T-cell (primary cell): ENCODE measurements around the gene MORN1. TPM values are rescaled to one million over a fixed set of nuclear protein-coding genes. Genes with fewer than 3 reads are reported as not detected.

Experiments used
- ATAC-seq, 4 experiments: fragments of 200-7000 bp in 3 of 4; fragments of 150-1000 bp in 1 of 4; cut with Tn5 transposase; replicated peaks in 1 of 4; 1 replicate in 3 of 4; 2 replicates in 1 of 4; pipeline ENCODE4 v1.10.0; 2021; ENCODE audit warnings: moderate library complexity in 3 of 4, mild to moderate bottlenecking in 2 of 4, moderate number of reproducible peaks in 1 of 4
- CTCF ChIA-PET, 2 donors: fragments of 300-600 bp; sonication (Branson Sonifier 250); formaldehyde crosslinking; loops; one replicate each; lab custom pipeline; 2022; ENCODE audit warnings: antibody characterized with exemption in 2 of 2; lab: Charles Lee
- POLR2A ChIA-PET, 2 donors: fragments of 300-600 bp; sonication (Branson Sonifier 250); formaldehyde crosslinking; loops; one replicate each; lab custom pipeline; 2022; ENCODE audit warnings: antibody characterized with exemption in 2 of 2; lab: Charles Lee
- DNase-seq, 35 experiments: peaks; one replicate each; pipeline versions ENCODE4 v3.0.0 to v3.0.0-alpha.2; 2013 to 2023
- H3K27ac ChIP-seq: one replicate; pipeline ENCODE4 v1.5.1; 2013; ENCODE audit warnings: low read length
- H3K27me3 ChIP-seq, 2 experiments: replicated peaks in 1 of 2; 1 replicate in 1 of 2; 2 replicates in 1 of 2; pipeline versions ENCODE4 v1.6.1 to v1.7.0; 2013; ENCODE audit warnings: low read length in 1 of 2, mixed read lengths in 1 of 2; ENCODE audit not compliant: control insufficient read depth in 2 of 2, insufficient read depth in 2 of 2; ENCODE audit errors: extremely low read depth in 1 of 2
- H3K36me3 ChIP-seq, 2 donors: 1 replicate in 1 of 2; 2 replicates in 1 of 2; pipeline versions ENCODE4 v1.6.1 to v1.7.0; 2013; ENCODE audit warnings: low read length in 1 of 2; ENCODE audit not compliant: control insufficient read depth in 2 of 2, insufficient read depth in 1 of 2; ENCODE audit errors: extremely low read depth in 1 of 2
- H3K4me1 ChIP-seq, 2 experiments: 1 replicate in 1 of 2; 2 replicates in 1 of 2; pipeline versions ENCODE4 v1.6.1 to v1.7.0; 2013; ENCODE audit warnings: low read length in 2 of 2, mixed read lengths in 1 of 2; ENCODE audit not compliant: insufficient read depth in 2 of 2, control insufficient read depth in 1 of 2; ENCODE audit errors: extremely low read depth in 1 of 2
- H3K4me3 ChIP-seq, 2 donors: 1 replicate in 1 of 2; 2 replicates in 1 of 2; pipeline versions ENCODE4 v1.5.1 to v1.7.0; 2013; ENCODE audit warnings: mild to moderate bottlenecking in 2 of 2, low read length in 1 of 2, moderate library complexity in 1 of 2; ENCODE audit not compliant: control insufficient read depth in 1 of 2; ENCODE audit errors: extremely low read depth in 1 of 2
- H3K9me3 ChIP-seq: 2 replicates; pipeline ENCODE4 v1.7.0; 2013
- H3K27ac Mint-ChIP-seq, 2 donors: one replicate each; pipeline ENCODE4 v1.8.0; 2020 to 2021; ENCODE audit warnings: mild to moderate bottlenecking in 2 of 2, mixed read lengths in 2 of 2
- H3K27me3 Mint-ChIP-seq, 2 donors: one replicate each; pipeline ENCODE4 v1.8.0; 2021 to 2022; ENCODE audit warnings: mixed read lengths in 2 of 2
- H3K36me3 Mint-ChIP-seq: one replicate; pipeline ENCODE4 v1.8.0; 2021; ENCODE audit warnings: mixed read lengths
- H3K4me1 Mint-ChIP-seq, 3 donors: one replicate each; pipeline ENCODE4 v1.8.0; 2020 to 2022; ENCODE audit warnings: mixed read lengths in 3 of 3, mild to moderate bottlenecking in 1 of 3
- H3K4me3 Mint-ChIP-seq, 3 donors: one replicate each; pipeline ENCODE4 v1.8.0; 2020 to 2022; ENCODE audit warnings: mild to moderate bottlenecking in 3 of 3, mixed read lengths in 3 of 3, moderate library complexity in 3 of 3
- H3K9me3 Mint-ChIP-seq, 3 donors: one replicate each; pipeline ENCODE4 v1.8.0; 2020 to 2022; ENCODE audit warnings: mixed read lengths in 3 of 3
- WGBS: methylation state at CpG from one replicate; pipeline ENCODE4 v1.1.5; 2013; ENCODE audit warnings: missing lambda C conversion rate; ENCODE audit not compliant: insufficient coverage; 5-methylcytosine and 5-hydroxymethylcytosine counted together
- total RNA-seq, 35 experiments: library from RNA in 6 of 35; stranded (reverse) in 6 of 35; fragments of 120-200 nt in 1 of 35; gene quantifications; one replicate each; pipeline versions ENCODE4 v1.2.1 to v1.2.4 and lab custom pipeline; 2013 to 2026

The MORN1 gene
- total RNA-seq, 5 donors from 2014 or later (not counting 1 experiment from before 2014, with no cell fraction given): 8.2 to 17.5 (median 13.2) TPM

DNA sequence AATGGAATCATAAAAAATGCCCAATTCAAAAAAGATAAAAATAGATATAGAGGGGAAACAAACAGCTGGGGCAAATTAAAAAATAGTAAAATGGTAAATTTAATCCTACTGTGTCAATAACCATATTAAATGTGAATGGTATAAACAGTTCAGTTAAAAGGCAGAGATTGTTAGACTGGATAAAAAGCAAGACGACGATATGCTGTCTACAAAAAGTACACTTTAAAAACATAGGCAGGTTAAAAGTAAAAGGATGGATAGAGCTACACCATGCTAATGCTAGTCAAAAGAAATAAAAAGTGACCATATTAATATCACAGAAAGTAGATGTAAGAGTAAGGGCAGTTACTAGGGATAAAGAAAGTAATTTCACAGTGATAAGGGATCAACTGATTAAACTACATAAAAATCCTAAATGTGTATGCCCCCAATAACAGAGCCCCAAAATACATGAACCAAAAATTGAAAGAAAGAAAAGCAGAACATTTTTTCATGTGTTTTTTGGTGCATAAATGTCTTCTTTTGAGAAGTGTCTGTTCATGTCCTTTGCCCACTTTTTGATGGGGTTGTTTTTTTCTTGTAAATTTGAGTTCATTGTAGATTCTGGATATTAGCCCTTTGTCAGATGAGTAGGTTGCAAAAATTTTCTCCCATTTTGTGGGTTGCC, 27.4 kb downstream of the MORN1 start:
- H3K27me3 ChIP-seq: no peaks in the 10 kb centered on the region
- Mint-ChIP-seq H3K4me3 (no peak overlapping the region), H3K9me3 (peaks cover 4 to 11% (median 5%) of the 10 kb centered on the region in 3 donors), H3K27me3 (no peaks in the 10 kb centered on the region), H3K36me3 (peaks cover 4% of the 10 kb centered on the region), H3K4me1 (no peaks in the 10 kb centered on the region), H3K27ac (no peak overlapping the region)
- no peak overlapping the region for H3K4me3 ChIP-seq
- ChIA-PET POLR2A (no interaction called here), CTCF (no interaction called here)
- no peaks in the 10 kb centered on the region for H3K4me1 ChIP-seq
- DNase-seq: no peak
- H3K27ac ChIP-seq: no peak overlapping the region
- WGBS: no CpG with 5 or more reads among the region's 2 CpGs
- ATAC-seq: no peak
- H3K36me3 ChIP-seq: no peaks in the 10 kb centered on the region
- no peaks in the 10 kb centered on the region for H3K9me3 ChIP-seq

DNA sequence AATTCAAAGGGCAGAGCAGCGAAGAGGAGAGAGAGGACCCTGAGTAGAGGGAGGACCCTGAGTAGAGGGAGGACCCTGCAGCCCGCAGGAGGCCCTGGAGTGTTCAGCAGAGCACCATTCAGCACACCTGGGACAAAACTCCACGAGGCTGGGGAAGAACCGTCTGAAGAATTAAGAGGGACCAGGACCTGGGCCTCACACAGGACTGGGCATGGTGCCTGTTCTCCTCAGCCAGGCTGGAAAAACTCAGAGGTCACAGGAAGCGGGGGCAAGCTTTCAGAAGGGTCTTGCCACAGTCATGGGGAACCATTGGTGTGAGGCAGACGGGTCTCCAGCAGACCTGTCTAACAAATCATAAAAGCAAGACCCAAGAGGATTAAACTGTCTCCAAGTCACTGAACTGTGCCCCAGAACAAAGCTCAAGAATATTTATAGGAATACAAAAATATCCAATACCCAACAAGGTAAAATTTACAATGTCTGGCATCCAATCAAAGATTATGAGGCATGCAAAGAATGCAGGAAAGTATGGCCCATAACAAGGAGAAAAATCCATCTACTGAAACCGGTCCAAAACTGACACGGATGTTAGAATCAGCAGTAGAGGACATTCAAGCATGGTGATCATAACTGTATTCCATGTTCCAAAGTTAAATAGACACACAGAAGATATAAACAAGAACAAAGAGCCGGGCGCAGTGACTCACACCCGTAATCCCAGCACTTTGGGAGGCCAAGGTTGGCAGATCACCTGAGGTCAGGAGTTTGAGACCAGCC, 30.6 kb downstream of the MORN1 start:
- peaks cover 4 to 11% (median 5%) of the 10 kb centered on the region in 3 donors for H3K9me3 Mint-ChIP-seq
- H3K27me3 Mint-ChIP-seq: no peaks in the 10 kb centered on the region
- H3K4me3 Mint-ChIP-seq: no peak overlapping the region
- 76% methylated on average over 7 of the region's 11 CpGs for WGBS
- H3K27ac Mint-ChIP-seq: no peak overlapping the region
- H3K27ac ChIP-seq: no peak overlapping the region
- H3K4me1 Mint-ChIP-seq: no peaks in the 10 kb centered on the region
- DNase-seq (no peak), ATAC-seq (no peak)
- H3K4me1 ChIP-seq: no peaks in the 10 kb centered on the region
- ChIA-PET POLR2A (no interaction called here), CTCF (no interaction called here)
- H3K4me3 ChIP-seq: no peak overlapping the region
- H3K36me3 Mint-ChIP-seq: peaks cover 4% of the 10 kb centered on the region
- no peaks in the 10 kb centered on the region for H3K27me3 ChIP-seq
- no peaks in the 10 kb centered on the region for H3K9me3 ChIP-seq
- H3K36me3 ChIP-seq: no peaks in the 10 kb centered on the region

DNA sequence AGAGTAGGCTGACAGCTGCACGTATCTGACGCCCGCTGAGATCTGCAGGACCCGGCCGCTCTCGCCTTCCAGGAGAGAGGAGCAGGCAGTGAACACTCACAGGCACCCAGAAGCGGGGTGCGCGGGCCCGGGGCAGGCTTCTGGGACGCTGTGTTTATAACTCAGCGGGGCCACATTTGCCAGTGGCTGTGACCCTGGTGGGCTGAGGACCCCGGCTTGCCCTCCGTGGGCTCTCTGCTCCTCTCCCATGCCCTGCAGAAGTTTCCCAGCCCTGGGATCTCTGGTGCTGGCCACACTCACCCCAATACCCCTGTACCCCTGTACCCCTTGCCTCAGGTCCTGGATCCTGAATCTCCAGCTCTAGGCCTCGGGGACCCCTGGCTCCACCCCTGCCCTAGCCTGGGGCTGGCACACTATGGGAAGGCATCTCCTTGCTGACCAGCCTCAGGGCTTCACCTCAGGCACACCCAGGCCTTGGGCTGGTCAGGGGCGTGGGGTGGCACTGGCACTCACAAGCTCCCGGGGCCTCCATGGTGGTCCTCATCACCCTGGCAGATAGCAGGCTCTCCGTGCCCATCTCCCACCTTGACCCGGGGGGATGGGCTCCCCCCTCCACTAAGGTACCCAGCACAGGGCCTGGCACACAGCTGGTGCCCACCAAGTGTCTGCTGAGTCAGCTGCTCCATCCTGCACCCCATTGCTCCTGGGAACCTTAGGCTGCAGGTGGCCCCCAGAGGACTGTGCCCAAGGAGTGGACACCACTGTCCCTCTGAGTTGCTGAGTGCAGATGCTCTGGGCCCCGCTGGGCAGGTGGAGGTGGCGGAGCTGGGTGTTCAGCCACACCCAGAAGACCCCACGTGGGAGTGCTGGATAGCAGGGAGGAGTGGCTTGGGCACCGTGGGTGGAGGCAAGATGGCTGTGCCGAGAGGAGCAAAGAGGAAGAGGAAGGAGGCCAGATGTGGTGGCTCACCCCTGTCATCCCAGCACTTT, 32.4 kb downstream of the MORN1 start:
- Histone ChIP-seq H3K9me3 (no peaks in the 10 kb centered on the region), H3K36me3 (no peaks in the 10 kb centered on the region), H3K27me3 (no peaks in the 10 kb centered on the region), H3K27ac (no peak overlapping the region), H3K4me3 (no peak overlapping the region), H3K4me1 (no peaks in the 10 kb centered on the region)
- WGBS: 83% methylated on average over 20 of the region's 24 CpGs
- Mint-ChIP-seq H3K27me3 (no peaks in the 10 kb centered on the region), H3K9me3 (peaks cover 2 to 9% (median 3%) of the 10 kb centered on the region in 3 donors), H3K27ac (no peak overlapping the region), H3K4me1 (no peaks in the 10 kb centered on the region), H3K4me3 (no peak overlapping the region), H3K36me3 (peaks cover 3% of the 10 kb centered on the region)
- POLR2A ChIA-PET: no interaction called here
- CTCF ChIA-PET: no interaction called here
- no peak for ATAC-seq
- no peak for DNase-seq

DNA sequence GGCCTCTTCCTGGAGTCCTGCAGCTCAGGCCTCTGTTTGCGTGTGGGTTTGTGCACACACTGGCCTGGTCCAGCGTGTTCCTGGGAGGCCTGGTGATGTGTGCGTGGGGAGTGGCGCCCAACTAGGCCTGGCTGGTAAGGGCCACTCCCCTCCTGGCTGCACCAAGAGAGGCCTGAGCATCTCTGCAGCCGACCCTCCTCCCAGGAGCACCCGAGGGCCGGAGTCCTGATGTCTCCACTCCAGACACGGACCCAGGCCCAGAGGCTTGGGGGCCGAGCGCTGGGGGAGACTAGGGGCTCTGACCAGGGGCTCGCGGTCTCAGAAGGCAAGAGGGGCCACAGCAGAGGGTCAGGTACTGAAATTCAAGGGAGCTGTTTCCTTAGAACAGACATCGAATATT, 33.3 kb downstream of the MORN1 start:
- Histone ChIP-seq H3K27ac (no peak overlapping the region), H3K27me3 (peaks cover 0 to 3% of the 10 kb centered on the region in 2 experiments), H3K4me1 (no peaks in the 10 kb centered on the region), H3K4me3 (no peak overlapping the region), H3K36me3 (no peaks in the 10 kb centered on the region), H3K9me3 (no peaks in the 10 kb centered on the region)
- no peaks in the 10 kb centered on the region for H3K27me3 Mint-ChIP-seq
- DNase-seq (no peak), ATAC-seq (no peak)
- H3K36me3 Mint-ChIP-seq: no peaks in the 10 kb centered on the region
- 88% methylated on average over 11 of the region's 13 CpGs for WGBS
- peaks cover 0 to under 1% (median 0%) of the 10 kb centered on the region in 3 donors for H3K9me3 Mint-ChIP-seq
- H3K4me1 Mint-ChIP-seq: no peaks in the 10 kb centered on the region
- H3K4me3 Mint-ChIP-seq: no peak overlapping the region
- ChIA-PET CTCF (interaction anchor here in 1 of 2 donors (0.5 kb wide), 1 partner anchor 17 kb away, joined by 5 read pairs; no protein-coding TSS in a partner anchor), POLR2A (no interaction called here)
- no peak overlapping the region for H3K27ac Mint-ChIP-seq

DNA sequence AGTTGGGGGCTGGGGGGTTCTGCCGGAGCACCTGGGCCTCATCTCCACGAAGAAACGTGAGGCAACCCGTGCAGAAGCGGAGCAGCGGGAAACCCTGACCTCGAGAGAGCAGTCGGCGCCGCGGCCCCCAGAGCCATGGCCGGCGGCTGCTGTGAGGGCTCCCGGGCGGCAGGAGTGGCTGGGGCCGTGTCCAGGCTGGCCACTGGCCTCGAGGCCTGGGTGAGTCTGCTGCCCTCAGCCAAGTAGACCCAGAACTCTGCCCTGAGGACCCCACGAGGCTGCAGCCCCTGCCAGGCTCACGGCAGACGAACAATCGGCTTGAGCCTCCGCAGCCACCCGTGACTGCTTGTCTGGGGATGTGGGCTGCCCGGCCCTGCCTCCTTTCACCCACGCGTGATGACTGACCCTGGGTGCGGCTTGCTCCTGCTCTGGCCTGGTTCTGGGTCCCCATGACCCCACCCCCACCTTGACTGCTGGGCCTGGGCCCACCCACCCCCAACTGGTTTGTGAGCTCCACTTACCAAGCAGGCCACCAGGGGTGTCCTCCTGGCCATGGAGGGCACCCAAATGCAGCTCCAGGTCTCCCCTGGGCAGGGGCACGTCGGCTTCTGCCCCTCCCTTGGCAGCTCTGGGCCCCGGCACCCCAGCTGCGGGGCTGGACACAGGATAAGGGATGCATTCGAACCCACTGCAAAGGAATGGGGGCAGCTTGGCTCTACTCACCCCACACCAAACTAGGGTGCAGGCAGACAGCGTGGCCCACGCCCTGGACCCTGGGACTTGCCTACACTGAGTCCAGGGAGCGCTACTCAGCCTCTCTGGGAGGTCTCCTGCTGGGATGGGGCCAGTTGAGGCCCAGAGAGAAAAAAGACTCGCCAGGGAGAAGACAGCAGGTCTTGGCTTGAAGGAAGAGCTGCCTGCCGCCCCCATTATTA, 34.2 kb downstream of the MORN1 start:
- no peak overlapping the region for H3K27ac Mint-ChIP-seq
- no peak overlapping the region for H3K4me3 Mint-ChIP-seq
- Histone ChIP-seq H3K27me3 (peaks cover 0 to 3% of the 10 kb centered on the region in 2 experiments), H3K9me3 (no peaks in the 10 kb centered on the region), H3K4me3 (no peak overlapping the region), H3K27ac (no peak overlapping the region), H3K4me1 (no peaks in the 10 kb centered on the region), H3K36me3 (no peaks in the 10 kb centered on the region)
- no peaks in the 10 kb centered on the region for H3K4me1 Mint-ChIP-seq
- no peak for ATAC-seq
- no peak for DNase-seq
- ChIA-PET CTCF (interaction anchor here in 1 of 2 donors (0.5 to 0.6 kb wide), 2 partner anchors 16 to 35 kb away, joined by 5 to 7 read pairs; no protein-coding TSS in a partner anchor), POLR2A (no interaction called here)
- H3K9me3 Mint-ChIP-seq: no peaks in the 10 kb centered on the region
- H3K27me3 Mint-ChIP-seq: no peaks in the 10 kb centered on the region
- WGBS: 86% methylated on average over 30 of the region's 37 CpGs
- no peaks in the 10 kb centered on the region for H3K36me3 Mint-ChIP-seq
